CD4-positive, alpha-beta T cell (primary cell): ENCODE data around the gene FAP. TPM values are rescaled to one million over a fixed set of nuclear protein-coding genes. Genes with fewer than 3 reads are reported as not detected.

Experiments
- ATAC-seq: fragments of 200-7000 bp; cut with Tn5 transposase; one replicate; pipeline ENCODE4 v1.10.0; 2022; ENCODE audit warnings: mild to moderate bottlenecking; ENCODE audit not compliant: poor library complexity
- CTCF ChIA-PET: fragments of 350-600 bp; sonication (Branson Sonifier 250); formaldehyde crosslinking; loops from one replicate; lab custom pipeline; 2021; ENCODE audit warnings: antibody characterized with exemption, inconsistent platforms; lab: Charles Lee
- POLR2A ChIA-PET: fragments of 350-600 bp; sonication (Branson Sonifier 250); formaldehyde crosslinking; loops from one replicate; lab custom pipeline; 2021; ENCODE audit warnings: antibody characterized with exemption, inconsistent platforms; lab: Charles Lee
- DNase-seq, 14 experiments: peaks; one replicate each; pipeline ENCODE4 v3.0.0-alpha.2; 2013 to 2020; ENCODE audit warnings: mixed read lengths in 2 of 14
- H3K27ac ChIP-seq, 2 donors: one replicate each; pipeline versions ENCODE4 v1.5.1 to v1.7.0; 2013; ENCODE audit warnings: low read length in 2 of 2, low read depth in 1 of 2, mild to moderate bottlenecking in 1 of 2
- H3K27me3 ChIP-seq, 2 experiments: 1 replicate in 1 of 2; 2 replicates in 1 of 2; pipeline versions ENCODE4 v1.6.1 to v1.7.0; 2013; ENCODE audit warnings: low read length in 2 of 2, control low read depth in 1 of 2, mild to moderate bottlenecking in 1 of 2, moderate library complexity in 1 of 2; ENCODE audit not compliant: insufficient read depth in 2 of 2, control insufficient read depth in 1 of 2
- H3K36me3 ChIP-seq: one replicate; pipeline ENCODE4 v1.6.1; 2013; ENCODE audit warnings: low read length, control low read depth; ENCODE audit not compliant: insufficient read depth
- H3K4me1 ChIP-seq: one replicate; pipeline ENCODE4 v1.6.1; 2013; ENCODE audit warnings: low read length, control low read depth; ENCODE audit not compliant: insufficient read depth
- H3K4me3 ChIP-seq: one replicate; pipeline ENCODE4 v1.5.1; 2013; ENCODE audit warnings: mild to moderate bottlenecking, low read length, moderate library complexity
- H3K9me3 ChIP-seq, 2 experiments: 1 replicate in 1 of 2; 2 replicates in 1 of 2; pipeline versions ENCODE4 v1.6.1 to v1.7.0; 2013; ENCODE audit warnings: low read length in 2 of 2, mild to moderate bottlenecking in 2 of 2, control low read depth in 1 of 2, moderate library complexity in 1 of 2; ENCODE audit not compliant: control insufficient read depth in 1 of 2, insufficient read depth in 1 of 2
- H3K27ac Mint-ChIP-seq: one replicate; pipeline ENCODE4 v1.8.0; 2020; ENCODE audit warnings: mixed read lengths
- H3K27me3 Mint-ChIP-seq: one replicate; pipeline ENCODE4 v1.8.0; 2021; ENCODE audit warnings: mixed read lengths
- H3K36me3 Mint-ChIP-seq: one replicate; pipeline ENCODE4 v1.8.0; 2021; ENCODE audit warnings: low read depth, mixed read lengths
- H3K4me1 Mint-ChIP-seq: one replicate; pipeline ENCODE4 v1.8.0; 2021; ENCODE audit warnings: low read depth, mixed read lengths
- H3K4me3 Mint-ChIP-seq: one replicate; pipeline ENCODE4 v1.8.0; 2020; ENCODE audit warnings: mild to moderate bottlenecking, mixed read lengths
- H3K9me3 Mint-ChIP-seq: one replicate; pipeline ENCODE4 v1.8.0; 2020; ENCODE audit warnings: mixed read lengths
- intact Hi-C, 2 experiments: fragments of 100-400 bp; cut with DNase I in 1 of 2; cut with micrococcal nuclease in 1 of 2; formaldehyde crosslinking; loops; one replicate each; pipeline versions ENCODE4 v1.15.1 to v1.9.0; 2023 to 2025; cut with DNase I, micrococcal nuclease
- total RNA-seq, 174 experiments: library from RNA in 2 of 174; stranded (reverse) in 2 of 174; gene quantifications; one replicate each; pipeline ENCODE4 v1.2.3 and lab custom pipeline; 2021 to 2026
- TF ChIP-seq, protein P1 (sequence below): fragments of 200-600 bp; IDR thresholded peaks from one replicate; pipeline ENCODE4 v1.8.0; 2022; ENCODE audit warnings: antibody characterized with exemption, mild to moderate bottlenecking

Gene FAP
- total RNA-seq, 2 experiments from 2014 or later = not detected

- DNase-seq (no peak), ATAC-seq (no peak)
- H3K36me3 Mint-ChIP-seq = no peaks in the 10 kb centered on the region
- Histone ChIP-seq H3K4me3 (no peak overlapping the region), H3K9me3 (peaks cover 0 to 10% of the 10 kb centered on the region in 2 experiments), H3K4me1 (no peaks in the 10 kb centered on the region), H3K36me3 (no peaks in the 10 kb centered on the region), H3K27ac (no peak overlapping the region), H3K27me3 (peaks cover 4 to 5% of the 10 kb centered on the region in 2 experiments)
- no peak overlapping the region for H3K27ac Mint-ChIP-seq
- peaks cover 26% of the 10 kb centered on the region for H3K27me3 Mint-ChIP-seq
- CTCF ChIA-PET = interaction anchor here (1.0 kb wide), 1 partner anchor 17 kb away, joined by 3 read pairs; no protein-coding TSS in a partner anchor
- no peaks in the 10 kb centered on the region for H3K9me3 Mint-ChIP-seq
- intact Hi-C loops = no loop called here
- H3K4me1 Mint-ChIP-seq = no peaks in the 10 kb centered on the region
- POLR2A ChIA-PET = no interaction called here
- no peak overlapping the region for H3K4me3 Mint-ChIP-seq
- TF ChIP-seq, protein P1, sequence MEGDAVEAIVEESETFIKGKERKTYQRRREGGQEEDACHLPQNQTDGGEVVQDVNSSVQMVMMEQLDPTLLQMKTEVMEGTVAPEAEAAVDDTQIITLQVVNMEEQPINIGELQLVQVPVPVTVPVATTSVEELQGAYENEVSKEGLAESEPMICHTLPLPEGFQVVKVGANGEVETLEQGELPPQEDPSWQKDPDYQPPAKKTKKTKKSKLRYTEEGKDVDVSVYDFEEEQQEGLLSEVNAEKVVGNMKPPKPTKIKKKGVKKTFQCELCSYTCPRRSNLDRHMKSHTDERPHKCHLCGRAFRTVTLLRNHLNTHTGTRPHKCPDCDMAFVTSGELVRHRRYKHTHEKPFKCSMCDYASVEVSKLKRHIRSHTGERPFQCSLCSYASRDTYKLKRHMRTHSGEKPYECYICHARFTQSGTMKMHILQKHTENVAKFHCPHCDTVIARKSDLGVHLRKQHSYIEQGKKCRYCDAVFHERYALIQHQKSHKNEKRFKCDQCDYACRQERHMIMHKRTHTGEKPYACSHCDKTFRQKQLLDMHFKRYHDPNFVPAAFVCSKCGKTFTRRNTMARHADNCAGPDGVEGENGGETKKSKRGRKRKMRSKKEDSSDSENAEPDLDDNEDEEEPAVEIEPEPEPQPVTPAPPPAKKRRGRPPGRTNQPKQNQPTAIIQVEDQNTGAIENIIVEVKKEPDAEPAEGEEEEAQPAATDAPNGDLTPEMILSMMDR = no peak
Observed at GRCh38 chr2:162233197-162233596, 10.0 kb downstream of the FAP start.

DNA sequence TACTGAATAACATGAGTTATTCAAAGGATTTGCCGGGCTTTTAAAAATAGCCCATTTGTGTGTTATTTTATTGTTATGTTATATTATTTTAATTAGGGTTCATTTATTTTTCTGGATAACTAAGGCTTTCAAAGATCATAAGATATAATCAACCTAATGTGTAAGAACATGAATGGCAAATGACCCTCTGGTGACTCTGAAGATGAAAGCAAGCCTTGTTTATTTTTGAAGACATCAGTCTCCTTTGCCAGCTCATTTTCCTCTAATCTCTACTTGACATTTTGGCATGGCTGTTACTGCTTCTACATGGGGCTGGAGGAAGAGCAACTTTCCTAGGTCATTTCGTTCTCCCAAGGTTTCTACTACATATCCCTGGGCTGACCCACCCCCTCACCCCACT lies 10.6 kb downstream of the FAP start:
- Histone ChIP-seq H3K9me3 (peaks cover 0 to 10% of the 10 kb centered on the region in 2 experiments), H3K36me3 (no peaks in the 10 kb centered on the region), H3K27ac (no peak overlapping the region), H3K4me1 (no peaks in the 10 kb centered on the region), H3K27me3 (peaks cover 4 to 5% of the 10 kb centered on the region in 2 experiments), H3K4me3 (no peak overlapping the region)
- Mint-ChIP-seq H3K36me3 (no peaks in the 10 kb centered on the region), H3K27ac (no peak overlapping the region), H3K27me3 (peaks cover 26% of the 10 kb centered on the region), H3K4me1 (no peaks in the 10 kb centered on the region), H3K9me3 (no peaks in the 10 kb centered on the region), H3K4me3 (no peak overlapping the region)
- DNase-seq (no peak), ATAC-seq (no peak)
- CTCF ChIA-PET = interaction anchor here (1.0 to 1.1 kb wide), 2 partner anchors 12 to 17 kb away, joined by 3 read pairs; no protein-coding TSS in a partner anchor
- intact Hi-C loops = no loop called here
- TF ChIP-seq, protein P1 = no peak
- POLR2A ChIA-PET = no interaction called here

GRCh38 chr2:162232027-162232426 lies 11.2 kb downstream of the FAP start:
- no peak overlapping the region for H3K27ac ChIP-seq
- Mint-ChIP-seq H3K4me1 (no peaks in the 10 kb centered on the region), H3K4me3 (no peak overlapping the region), H3K9me3 (no peaks in the 10 kb centered on the region), H3K27me3 (peaks cover 28% of the 10 kb centered on the region), H3K27ac (no peak overlapping the region), H3K36me3 (no peaks in the 10 kb centered on the region)
- TF ChIP-seq, protein P1 = no peak
- POLR2A ChIA-PET = no interaction called here
- CTCF ChIA-PET = interaction anchor here (1.0 to 1.1 kb wide), 2 partner anchors 11 to 16 kb away, joined by 3 read pairs; no protein-coding TSS in a partner anchor
- peaks cover 0 to 10% of the 10 kb centered on the region in 2 experiments for H3K9me3 ChIP-seq
- no peak for DNase-seq
- no peaks in the 10 kb centered on the region for H3K36me3 ChIP-seq
- H3K4me1 ChIP-seq = no peaks in the 10 kb centered on the region
- ATAC-seq = no peak
- intact Hi-C loops = no loop called here
- no peak overlapping the region for H3K4me3 ChIP-seq
- peaks cover 4 to 5% of the 10 kb centered on the region in 2 experiments for H3K27me3 ChIP-seq
